ENCODE data around the gene ZBTB22. TPM values are rescaled to one million over a fixed set of nuclear protein-coding genes. Genes with fewer than 3 reads are reported as not detected.

Gene ZBTB22
- total RNA-seq, 1 donor from 2014 or later, result 33.2 TPM

DNA sequence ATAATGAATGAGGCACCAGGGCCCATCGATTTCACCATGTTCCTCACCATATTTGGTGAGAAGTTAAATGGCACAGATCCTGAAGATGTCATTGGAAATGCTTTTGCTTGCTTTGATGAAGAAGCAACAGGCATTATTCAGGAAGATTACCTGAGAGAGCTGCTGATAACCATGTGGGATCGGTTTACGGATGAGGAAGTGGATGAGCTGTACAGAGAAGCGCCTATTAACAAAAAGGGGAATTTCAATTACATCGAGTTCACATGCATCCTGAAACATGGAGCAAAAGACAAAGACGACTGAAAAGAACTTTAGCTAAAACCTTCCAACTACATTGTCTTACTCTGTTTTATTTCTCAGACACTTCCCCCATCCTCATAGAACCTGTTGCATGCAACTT, 21.6 kb upstream of the ZBTB22 start:
- H3K4me1 Mint-ChIP-seq, result no peaks in the 10 kb centered on the region
- H3K27me3 Mint-ChIP-seq (ENCODE audit: low read depth), result no peaks in the 10 kb centered on the region
- TF ChIP-seq, protein P1, sequence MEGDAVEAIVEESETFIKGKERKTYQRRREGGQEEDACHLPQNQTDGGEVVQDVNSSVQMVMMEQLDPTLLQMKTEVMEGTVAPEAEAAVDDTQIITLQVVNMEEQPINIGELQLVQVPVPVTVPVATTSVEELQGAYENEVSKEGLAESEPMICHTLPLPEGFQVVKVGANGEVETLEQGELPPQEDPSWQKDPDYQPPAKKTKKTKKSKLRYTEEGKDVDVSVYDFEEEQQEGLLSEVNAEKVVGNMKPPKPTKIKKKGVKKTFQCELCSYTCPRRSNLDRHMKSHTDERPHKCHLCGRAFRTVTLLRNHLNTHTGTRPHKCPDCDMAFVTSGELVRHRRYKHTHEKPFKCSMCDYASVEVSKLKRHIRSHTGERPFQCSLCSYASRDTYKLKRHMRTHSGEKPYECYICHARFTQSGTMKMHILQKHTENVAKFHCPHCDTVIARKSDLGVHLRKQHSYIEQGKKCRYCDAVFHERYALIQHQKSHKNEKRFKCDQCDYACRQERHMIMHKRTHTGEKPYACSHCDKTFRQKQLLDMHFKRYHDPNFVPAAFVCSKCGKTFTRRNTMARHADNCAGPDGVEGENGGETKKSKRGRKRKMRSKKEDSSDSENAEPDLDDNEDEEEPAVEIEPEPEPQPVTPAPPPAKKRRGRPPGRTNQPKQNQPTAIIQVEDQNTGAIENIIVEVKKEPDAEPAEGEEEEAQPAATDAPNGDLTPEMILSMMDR (IDR thresholded peaks at IDR 0.05; ENCODE audit: unreplicated experiment), result no peak
- H3K27ac Mint-ChIP-seq, result no peak overlapping the region
- no peak overlapping the region for H3K4me3 Mint-ChIP-seq
- no peak for DNase-seq (ENCODE audit: low spot score in 2 of 2, unreplicated experiment in 2 of 2)
- H3K9me3 Mint-ChIP-seq, result no peaks in the 10 kb centered on the region
- H3K36me3 Mint-ChIP-seq, result no peaks in the 10 kb centered on the region

DNA sequence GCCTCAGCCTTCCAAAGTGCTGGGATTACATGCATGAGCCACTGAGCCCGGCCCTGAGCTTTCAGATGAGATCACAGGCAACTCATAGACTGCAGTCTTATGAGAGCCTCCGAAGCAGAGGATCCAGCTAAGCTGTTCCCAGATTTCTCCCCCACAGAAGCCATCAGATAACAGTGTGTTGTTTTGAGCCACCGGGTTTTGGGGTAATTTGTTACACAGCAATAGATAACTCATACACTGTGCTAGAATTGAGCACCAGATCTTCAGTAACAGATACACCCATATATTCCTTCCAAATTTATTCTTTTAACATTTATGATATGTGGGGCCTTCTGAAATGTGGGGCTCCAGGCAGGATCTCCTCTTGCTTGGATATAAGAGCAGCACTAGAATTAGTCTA, 19.0 kb upstream of the ZBTB22 start:
- no peak overlapping the region for H3K4me3 Mint-ChIP-seq
- DNase-seq (ENCODE audit: low spot score in 2 of 2, unreplicated experiment in 2 of 2), result no peak
- no peaks in the 10 kb centered on the region for H3K9me3 Mint-ChIP-seq
- H3K27ac Mint-ChIP-seq, result no peak overlapping the region
- TF ChIP-seq, protein P1 (IDR thresholded peaks at IDR 0.05; ENCODE audit: unreplicated experiment), result no peak
- no peaks in the 10 kb centered on the region for H3K27me3 Mint-ChIP-seq (ENCODE audit: low read depth)
- H3K36me3 Mint-ChIP-seq, result no peaks in the 10 kb centered on the region
- no peaks in the 10 kb centered on the region for H3K4me1 Mint-ChIP-seq

DNA sequence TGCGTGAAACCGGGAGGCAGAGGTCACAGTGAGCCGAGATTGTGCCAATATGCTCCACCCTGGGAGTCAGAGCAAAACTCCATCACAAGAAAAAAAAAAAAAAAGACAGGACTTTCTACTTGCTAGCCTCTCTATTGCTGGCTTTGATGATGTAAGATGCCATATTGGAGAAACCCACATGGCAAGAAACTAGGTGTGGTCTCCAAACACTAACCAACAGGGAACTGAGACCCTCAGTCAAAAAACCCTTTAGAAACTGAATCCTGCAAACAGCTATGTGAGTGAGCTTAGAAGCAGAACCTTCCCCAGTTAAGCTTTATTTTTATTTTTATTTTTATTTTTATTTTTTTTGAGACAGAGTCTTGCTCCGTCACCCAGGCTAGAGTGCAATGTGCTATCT, 18.4 kb upstream of the ZBTB22 start:
- Mint-ChIP-seq H3K4me1 (no peaks in the 10 kb centered on the region), H3K27ac (no peak overlapping the region), H3K4me3 (no peak overlapping the region), H3K27me3 (ENCODE audit: low read depth) (peaks cover 2% of the 10 kb centered on the region), H3K9me3 (no peaks in the 10 kb centered on the region), H3K36me3 (no peaks in the 10 kb centered on the region)
- TF ChIP-seq, protein P1 (IDR thresholded peaks at IDR 0.05; ENCODE audit: unreplicated experiment), result no peak
- no peak for DNase-seq (ENCODE audit: low spot score in 2 of 2, unreplicated experiment in 2 of 2)

DNA sequence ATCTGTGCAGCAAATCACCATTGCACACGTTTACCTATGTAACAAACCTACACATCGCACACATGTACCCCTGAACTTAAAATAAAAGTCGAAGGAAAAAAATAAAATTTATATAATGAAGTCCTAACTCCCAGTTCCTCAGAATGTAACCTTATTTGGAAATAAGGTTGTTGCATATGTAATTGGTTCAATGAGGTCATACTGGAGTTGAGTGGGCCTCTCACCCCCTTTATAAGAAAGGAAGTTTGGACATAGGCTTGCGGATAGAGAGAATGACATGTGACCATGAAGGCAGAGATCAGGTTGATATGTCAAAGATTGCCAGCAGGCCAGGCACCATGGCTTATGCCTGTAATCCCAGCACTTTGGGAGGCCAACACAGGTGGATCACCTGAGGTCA, 16.1 kb upstream of the ZBTB22 start:
- H3K27me3 Mint-ChIP-seq (ENCODE audit: low read depth), result peaks cover 5% of the 10 kb centered on the region
- no peaks in the 10 kb centered on the region for H3K36me3 Mint-ChIP-seq
- H3K4me3 Mint-ChIP-seq, result no peak overlapping the region
- H3K27ac Mint-ChIP-seq, result no peak overlapping the region
- TF ChIP-seq, protein P1 (IDR thresholded peaks at IDR 0.05; ENCODE audit: unreplicated experiment), result no peak
- no peaks in the 10 kb centered on the region for H3K9me3 Mint-ChIP-seq
- no peak for DNase-seq (ENCODE audit: low spot score in 2 of 2, unreplicated experiment in 2 of 2)
- H3K4me1 Mint-ChIP-seq, result no peaks in the 10 kb centered on the region

DNA sequence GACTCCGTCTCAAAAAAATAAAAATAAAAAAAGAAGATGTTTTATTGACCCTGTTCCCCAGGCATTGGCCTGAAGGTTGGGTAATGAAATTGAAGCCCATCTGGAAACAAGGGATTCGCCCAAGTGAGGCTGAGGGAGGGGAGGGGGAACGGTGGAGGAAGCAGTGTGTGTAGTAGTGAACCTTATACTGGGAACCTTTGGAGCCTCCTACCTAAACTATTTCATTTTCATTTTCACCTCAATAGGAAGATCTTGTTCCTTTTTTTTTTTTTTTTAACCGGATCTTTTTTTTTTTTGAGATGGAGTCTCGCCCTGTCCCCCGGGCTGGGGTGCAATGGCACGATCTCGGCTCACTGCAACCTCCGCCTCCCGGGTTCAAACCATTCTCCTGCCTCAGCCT, 13.2 kb upstream of the ZBTB22 start:
- H3K4me1 Mint-ChIP-seq, result no peaks in the 10 kb centered on the region
- no peak overlapping the region for H3K27ac Mint-ChIP-seq
- TF ChIP-seq, protein P1 (IDR thresholded peaks at IDR 0.05; ENCODE audit: unreplicated experiment), result no peak
- H3K27me3 Mint-ChIP-seq (ENCODE audit: low read depth), result peaks cover 5% of the 10 kb centered on the region
- no peak for DNase-seq (ENCODE audit: low spot score in 2 of 2, unreplicated experiment in 2 of 2)
- H3K9me3 Mint-ChIP-seq, result no peaks in the 10 kb centered on the region
- H3K36me3 Mint-ChIP-seq, result no peaks in the 10 kb centered on the region
- H3K4me3 Mint-ChIP-seq, result no peak overlapping the region

DNA sequence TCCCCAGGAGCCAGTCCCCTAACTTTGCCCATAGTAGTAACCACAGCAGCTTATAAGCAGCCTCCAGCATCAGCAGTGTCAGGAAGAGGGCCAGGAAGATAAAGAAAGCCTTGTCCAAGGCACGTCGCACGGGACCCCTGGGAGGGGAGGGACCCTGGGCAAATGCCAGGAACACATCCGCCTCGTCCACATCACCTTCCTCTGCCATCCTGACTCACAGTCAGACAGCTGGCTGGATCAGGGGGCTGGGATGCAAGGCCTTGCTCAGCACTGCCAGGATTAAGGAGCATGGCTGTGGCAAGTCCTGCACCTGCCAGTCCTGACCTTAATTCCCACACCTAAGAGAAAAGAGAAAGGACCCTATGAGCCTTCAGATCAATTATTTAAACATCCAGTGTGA, 11.5 kb upstream of the ZBTB22 start:
- Mint-ChIP-seq H3K27ac (no peak overlapping the region), H3K9me3 (no peaks in the 10 kb centered on the region), H3K27me3 (ENCODE audit: low read depth) (peaks cover 5% of the 10 kb centered on the region), H3K4me1 (peaks cover 1% of the 10 kb centered on the region), H3K36me3 (no peaks in the 10 kb centered on the region), H3K4me3 (no peak overlapping the region)
- no peak for DNase-seq (ENCODE audit: low spot score in 2 of 2, unreplicated experiment in 2 of 2)
- TF ChIP-seq, protein P1 (IDR thresholded peaks at IDR 0.05; ENCODE audit: unreplicated experiment), result no peak
